Placental epithelial cell (primary cell): Measurements from ENCODE around the gene SSR1. TPM values are rescaled to one million over a fixed set of nuclear protein-coding genes. Genes with fewer than 3 reads are reported as not detected.

Source experiments
- total RNA-seq: library from RNA; depleted of rRNA; stranded (reverse); fragments of >200 nt; gene quantifications from 2 replicates; pipeline ENCODE4 v1.2.3, GENCODE V29; 2012

SSR1 gene
- 43.6 and 136 TPM in 2 replicates for total RNA-seq

DNA sequence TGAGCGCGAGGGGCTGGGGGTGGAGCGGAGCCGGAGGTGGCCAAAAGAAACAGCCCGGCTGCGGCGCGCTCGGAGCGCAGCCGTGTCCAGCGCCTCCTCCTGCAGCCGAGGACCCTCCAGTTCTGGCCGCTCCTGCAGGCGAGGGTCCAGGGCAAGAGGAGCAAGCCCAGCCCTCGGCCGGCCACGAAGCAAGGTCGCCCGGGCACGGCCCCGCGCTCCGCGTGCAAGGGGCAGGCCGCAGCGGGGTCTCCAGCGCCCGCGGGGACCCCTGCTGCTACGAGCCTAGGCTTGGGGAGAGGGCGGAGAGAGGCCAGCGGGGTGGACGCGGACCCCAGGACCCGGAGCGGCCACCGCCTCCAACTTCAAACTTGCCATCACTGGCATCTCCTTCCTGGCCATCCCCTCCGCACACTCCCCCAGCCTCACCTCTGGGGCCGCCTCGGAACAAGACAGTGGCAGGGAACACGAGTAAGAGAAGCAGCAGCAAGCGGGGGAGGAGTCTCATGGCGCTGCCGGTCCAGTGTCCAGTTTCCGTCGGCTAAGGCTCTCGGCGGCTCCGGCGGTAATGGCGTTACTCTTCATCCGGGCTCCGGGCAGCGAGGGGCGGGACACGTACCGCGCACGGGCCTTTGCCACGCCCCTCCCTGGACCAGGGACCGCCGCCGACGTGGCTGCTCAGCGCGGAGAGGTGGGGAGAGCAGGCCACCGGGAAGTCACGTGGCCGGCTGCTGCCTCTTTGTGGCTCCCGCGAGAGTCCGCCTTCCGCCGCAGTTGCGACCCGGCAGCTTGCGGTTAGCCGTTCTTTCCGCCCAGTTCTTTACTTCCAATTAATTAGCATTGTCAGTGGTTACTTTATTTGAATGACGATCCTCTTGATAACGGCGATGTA is at the start of gene SSR1:
Gene SSR1, minus strand, starts transcription at position 584 of the 889 bp plus-strand sequence. Its CDS starts 79 bp downstream, at position 505.

Other genes starting within 250 kb of the SSR1 start
- gene RREB1, start 205.2 kb downstream of the SSR1 start, total RNA-seq: 41.1 and 49.1 TPM in 2 replicates
- gene CAGE1, start 76.5 kb upstream of the SSR1 start, total RNA-seq: 0.22 TPM in 1 of 2 replicates, not detected in the other
- 8.2 and 10.1 TPM in 2 replicates for gene RIOK1, start 76.6 kb upstream of the SSR1 start, total RNA-seq
- 135 and 304 TPM in 2 replicates for gene DSP, start 228.5 kb upstream of the SSR1 start, total RNA-seq